ENCODE data around the gene KCNF1. TPM values are rescaled to one million over a fixed set of nuclear protein-coding genes. Genes with fewer than 3 reads are reported as not detected.

The KCNF1 gene
- total and polyA plus RNA-seq, 10 of the 15 experiments (the other 5 are each of a cell fraction or from before 2014, with no cell fraction given): not detected

- ChIA-PET SMC1A (ENCODE audit: uncharacterized antibody, unreplicated experiment) (no interaction called here), RAD21 (ENCODE audit: unreplicated experiment) (no interaction called here), CTCF (interaction anchor here (1.6 to 1.7 kb wide), 2 partner anchors 13 to 81 kb away, joined by 4 to 5 read pairs; no protein-coding TSS in a partner anchor), POLR2A (no interaction called here)
- no TSS peak for BruUV-seq (replicated peaks)
- Histone ChIP-seq H2AFZ (ENCODE audit: control insufficient read depth, low read depth, low read length) (no peak overlapping the region), H4K20me1 (ENCODE audit: control insufficient read depth, insufficient read depth) (no peaks in the 10 kb centered on the region), H3K4me3 (no peak overlapping the region), H3K9me3 (replicated peaks; ENCODE audit: control insufficient read depth, insufficient read depth, low read length) (no peaks in the 10 kb centered on the region), H3K79me2 (ENCODE audit: control insufficient read depth, insufficient read depth, low read length) (no peaks in the 10 kb centered on the region), H3K4me1 (ENCODE audit: control insufficient read depth, insufficient read depth, low read length) (no peaks in the 10 kb centered on the region), H3K27ac (ENCODE audit: control insufficient read depth, insufficient read depth) (no peak overlapping the region), H3K27me3 (replicated peaks in 1 of 2; ENCODE audit: control insufficient read depth in 2 of 2, insufficient read depth in 2 of 2, low read length in 1 of 2) (peaks cover 0 to 9% of the 10 kb centered on the region in 2 experiments; a peak in 3 of 4 replicates), H3K36me3 (ENCODE audit: control insufficient read depth in 2 of 2, insufficient read depth in 2 of 2, low read length in 1 of 2) (no peaks in the 10 kb centered on the region), H3K9ac (ENCODE audit: control insufficient read depth, insufficient read depth, low read length) (no peak overlapping the region), H3K4me2 (ENCODE audit: control insufficient read depth, insufficient read depth) (no peak overlapping the region)
- FAIRE-seq (no peak), DNase-seq (ENCODE audit: low read depth, low spot score) (no peak), ATAC-seq (no peak)
- WGBS (ENCODE audit: insufficient coverage, insufficient replicate concordance, low lambda C conversion rate, missing lambda C conversion rate): 65% methylated on average over 37 of the region's 38 CpGs
- intact Hi-C loops (cut with micrococcal nuclease; ENCODE audit: unreplicated experiment) (no loop called here), in situ Hi-C loops (cut with MboI) (no loop called here)
- TF ChIP-seq TAF1 (IDR thresholded peaks at IDR 0.05; ENCODE audit: borderline replicate concordance, low read depth, low read length) (no peak), ASH2L (IDR thresholded peaks at IDR 0.05; ENCODE audit: borderline replicate concordance, low read depth) (no peak), ETV6 (conservative IDR thresholded peaks at IDR 0.05 in 1 of 2, IDR thresholded peaks at IDR 0.05 in 1 of 2; ENCODE audit: borderline replicate concordance in 1 of 2, low read depth in 1 of 2) (no peak), KAT2A (conservative IDR thresholded peaks at IDR 0.05; ENCODE audit: control insufficient read depth, low read depth, low read length) (no peak), HDAC2 (IDR thresholded peaks at IDR 0.05) (no peak), IKZF1 (conservative IDR thresholded peaks at IDR 0.05) (no peak), NRF1 (conservative IDR thresholded peaks at IDR 0.05; ENCODE audit: low read depth, low read length) (no peak), MEF2A (IDR thresholded peaks at IDR 0.05; ENCODE audit: insufficient read depth, low read depth, low read length) (no peak), HDGF (IDR thresholded peaks at IDR 0.05) (no peak), SP1 (IDR thresholded peaks at IDR 0.05; ENCODE audit: low read depth, low read length) (no peak), YY1 (IDR thresholded peaks at IDR 0.05; ENCODE audit: low read depth, low read length) (no peak)
These were observed 2.0 kb downstream of the KCNF1 start for GRCh38 chr2:10913501-10914271.
